SK-N-SH (cell line): ENCODE measurements around the gene MTCH1.

Experiments
- CTCF ChIP-seq: fragments of 200-600 bp; sonication (generic); IDR thresholded peaks from 2 replicates; pipeline ENCODE4 v1.6.1; 2017; ENCODE audit warnings: antibody characterized with exemption, mild to moderate bottlenecking, moderate library complexity
- TAF1 ChIP-seq: IDR thresholded peaks from 2 replicates; pipeline ENCODE4 v1.6.1; 2012; ENCODE audit warnings: low read depth, mild to moderate bottlenecking, low read length, moderate library complexity, borderline replicate concordance

GRCh38 chr6:36980129-36980528, 5.9 kb downstream of the MTCH1 start:
- TF ChIP-seq CTCF (no peak), TAF1 (no peak)
